GM13976 (cell line): ENCODE data around the gene TUBA1C.

ENCODE experiments used
- DNase-seq: peaks from one replicate; pipeline ENCODE4 v3.0.0; 2012; ENCODE audit warnings: low spot score
- in situ Hi-C: fragments of 300-500 bp; cut with MboI; formaldehyde crosslinking; loops from one replicate; pipeline ENCODE4 v1.12.0; 2022; ENCODE audit warnings: low sequenced_read_pairs, mixed read lengths, inconsistent platforms; ENCODE audit not compliant: unreplicated experiment
- TF ChIP-seq, protein P1 (sequence below): IDR thresholded peaks from 2 replicates; pipeline ENCODE4 v1.5.1; 2012; ENCODE audit warnings: borderline replicate concordance, mild to moderate bottlenecking; ENCODE audit not compliant: insufficient read depth; ENCODE audit errors: extremely low read depth, missing control alignments, control extremely low read depth

Gene TUBA1C

GRCh38 chr12:49296836-49297694 is 32.2 kb downstream of the TUBA1C start:
- TF ChIP-seq, protein P1, sequence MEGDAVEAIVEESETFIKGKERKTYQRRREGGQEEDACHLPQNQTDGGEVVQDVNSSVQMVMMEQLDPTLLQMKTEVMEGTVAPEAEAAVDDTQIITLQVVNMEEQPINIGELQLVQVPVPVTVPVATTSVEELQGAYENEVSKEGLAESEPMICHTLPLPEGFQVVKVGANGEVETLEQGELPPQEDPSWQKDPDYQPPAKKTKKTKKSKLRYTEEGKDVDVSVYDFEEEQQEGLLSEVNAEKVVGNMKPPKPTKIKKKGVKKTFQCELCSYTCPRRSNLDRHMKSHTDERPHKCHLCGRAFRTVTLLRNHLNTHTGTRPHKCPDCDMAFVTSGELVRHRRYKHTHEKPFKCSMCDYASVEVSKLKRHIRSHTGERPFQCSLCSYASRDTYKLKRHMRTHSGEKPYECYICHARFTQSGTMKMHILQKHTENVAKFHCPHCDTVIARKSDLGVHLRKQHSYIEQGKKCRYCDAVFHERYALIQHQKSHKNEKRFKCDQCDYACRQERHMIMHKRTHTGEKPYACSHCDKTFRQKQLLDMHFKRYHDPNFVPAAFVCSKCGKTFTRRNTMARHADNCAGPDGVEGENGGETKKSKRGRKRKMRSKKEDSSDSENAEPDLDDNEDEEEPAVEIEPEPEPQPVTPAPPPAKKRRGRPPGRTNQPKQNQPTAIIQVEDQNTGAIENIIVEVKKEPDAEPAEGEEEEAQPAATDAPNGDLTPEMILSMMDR, result no peak
- DNase-seq, result peak; percentile 79
- in situ Hi-C loops, result no loop called here

DNA sequence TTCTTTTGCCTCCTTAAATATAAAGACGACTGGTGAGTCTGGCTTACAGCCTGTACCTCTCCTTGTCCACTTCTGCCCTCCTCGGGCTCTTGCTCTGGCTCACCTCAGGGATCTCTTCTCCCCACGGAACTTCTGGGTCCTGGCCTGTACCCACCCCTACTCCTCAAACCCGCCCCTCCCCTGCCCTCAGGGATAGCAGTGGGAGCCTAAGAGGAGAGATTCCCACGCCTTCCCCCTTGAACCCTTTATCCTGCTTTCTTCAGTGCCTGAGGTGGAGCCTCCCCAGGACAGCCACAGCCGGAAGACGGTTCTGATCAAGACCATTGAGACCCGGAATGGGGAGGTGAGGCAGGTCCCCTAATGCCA is 32.8 kb downstream of the TUBA1C start:
- DNase-seq, result no peak
- TF ChIP-seq, protein P1, result no peak
- in situ Hi-C loops, result no loop called here

DNA sequence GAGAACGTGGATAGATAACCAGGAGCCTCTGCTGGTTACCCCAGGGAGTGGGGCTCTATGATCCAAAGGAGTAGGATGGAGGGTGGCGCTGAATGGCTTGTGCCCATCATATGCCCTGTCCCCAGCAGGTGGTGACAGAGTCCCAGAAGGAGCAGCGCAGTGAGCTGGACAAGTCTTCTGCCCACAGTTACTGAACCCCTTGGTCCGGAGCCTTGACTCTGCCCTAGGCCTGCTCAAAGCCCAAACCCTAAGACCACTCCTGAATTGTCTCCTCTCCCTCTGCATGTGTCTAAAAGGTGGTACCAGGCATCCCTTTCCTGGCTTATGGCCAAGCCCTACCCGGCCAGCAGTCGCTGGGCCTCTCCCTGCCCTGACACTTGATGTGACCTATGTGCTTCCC is 33.3 kb downstream of the TUBA1C start:
- TF ChIP-seq, protein P1, result peak; percentile 22
- in situ Hi-C loops, result no loop called here
- DNase-seq, result no peak

GRCh38 chr12:49301760-49302159 is 36.9 kb downstream of the TUBA1C start:
- in situ Hi-C loops, result no loop called here
- DNase-seq, result no peak
- TF ChIP-seq, protein P1, result no peak

DNA sequence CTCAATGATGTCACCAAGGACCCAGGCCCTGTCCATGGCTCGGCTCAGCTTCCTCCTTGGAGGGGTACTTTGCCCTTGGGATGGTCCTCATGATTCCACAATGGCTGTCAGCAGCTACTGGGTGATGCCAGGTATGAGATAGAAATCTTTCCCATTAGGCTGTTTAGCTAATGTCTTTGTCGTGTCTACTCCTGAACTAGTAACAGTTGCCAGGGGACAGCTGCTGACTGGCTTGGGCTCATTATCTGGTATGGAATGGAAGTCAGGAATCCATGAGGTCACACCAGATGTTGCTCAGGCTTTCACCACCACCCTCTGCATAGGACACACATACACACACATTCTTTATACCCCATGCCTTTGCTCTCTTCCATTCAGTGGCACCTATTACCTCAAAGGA is 39.3 kb downstream of the TUBA1C start:
- no peak for DNase-seq
- TF ChIP-seq, protein P1, result no peak
- in situ Hi-C loops, result no loop called here

DNA sequence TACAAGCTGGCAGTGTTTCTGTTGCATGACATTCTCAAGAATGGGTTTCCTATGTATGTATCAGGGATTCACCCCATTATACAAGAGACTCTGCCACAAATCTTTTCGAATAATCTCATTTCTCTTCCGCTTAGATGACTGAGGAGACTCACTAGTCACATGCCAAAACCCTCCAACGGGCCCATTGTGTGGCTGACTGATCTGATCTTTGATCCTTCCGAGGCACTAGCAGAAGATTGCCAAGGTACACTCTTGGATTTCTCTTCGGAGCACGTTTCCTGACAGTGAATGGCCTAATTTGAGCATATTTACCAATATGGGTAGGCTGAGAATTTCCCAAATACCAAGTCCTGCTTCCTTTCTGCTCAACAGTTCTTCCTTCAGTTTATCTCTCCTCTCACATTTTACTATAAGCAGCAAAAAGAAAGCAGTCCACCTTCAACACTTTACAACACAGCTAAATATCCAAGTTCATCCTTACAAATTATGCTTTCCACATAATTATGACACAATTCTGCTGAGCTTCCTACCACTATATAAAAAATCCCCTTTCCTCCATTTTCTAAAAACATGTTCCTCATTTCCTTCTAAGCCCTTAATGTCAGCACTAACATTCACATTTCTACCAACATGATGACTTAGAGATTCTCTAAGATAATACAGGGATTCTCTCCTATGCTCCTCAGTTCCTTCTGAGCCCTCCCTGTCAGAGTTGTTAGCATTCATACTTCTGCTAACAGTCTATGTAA is 41.1 kb downstream of the TUBA1C start:
- in situ Hi-C loops, result no loop called here
- TF ChIP-seq, protein P1, result no peak
- DNase-seq, result no peak
